Parathyroid adenoma (tissue), 2 donors: Measurements from ENCODE around the gene MYOM3.

ENCODE experiments used
- H2AFZ ChIP-seq: fragments of 300-600 bp; sonication (generic); one replicate; pipeline ENCODE4 v1.7.0; 2017; ENCODE audit warnings: antibody characterized with exemption, mild to moderate bottlenecking
- H3K27ac ChIP-seq: fragments of 300-600 bp; sonication (generic); one replicate; pipeline ENCODE4 v1.7.0; 2017
- H3K27me3 ChIP-seq: fragments of 300-600 bp; sonication (generic); one replicate; pipeline ENCODE4 v1.7.0; 2017; ENCODE audit warnings: low read length; ENCODE audit not compliant: control insufficient read depth, insufficient read depth
- H3K36me3 ChIP-seq: fragments of 300-600 bp; sonication (generic); one replicate; pipeline ENCODE4 v1.7.0; 2017; ENCODE audit warnings: low read length; ENCODE audit not compliant: control insufficient read depth, insufficient read depth
- H3K4me1 ChIP-seq: fragments of 300-600 bp; sonication (generic); one replicate; pipeline ENCODE4 v1.7.0; 2017; ENCODE audit warnings: control low read depth
- H3K4me2 ChIP-seq: fragments of 300-600 bp; sonication (generic); one replicate; pipeline ENCODE4 v1.7.0; 2017; ENCODE audit warnings: low read length
- H3K4me3 ChIP-seq: fragments of 300-600 bp; sonication (generic); one replicate; pipeline ENCODE4 v1.7.0; 2017; ENCODE audit warnings: low read depth, low read length
- H3K79me2 ChIP-seq: fragments of 300-600 bp; sonication (generic); one replicate; pipeline ENCODE4 v1.7.0; 2017; ENCODE audit warnings: control low read depth
- H3K9ac ChIP-seq: fragments of 300-600 bp; sonication (generic); one replicate; pipeline ENCODE4 v1.7.0; 2017; ENCODE audit warnings: mild to moderate bottlenecking
- H3K9me3 ChIP-seq: fragments of 300-600 bp; sonication (generic); one replicate; pipeline ENCODE4 v1.7.0; 2017; ENCODE audit warnings: low read length; ENCODE audit not compliant: control insufficient read depth
- CTCF ChIP-seq: fragments of 300-600 bp; sonication (generic); IDR thresholded peaks from one replicate; pipeline ENCODE4 v1.7.0; 2017; ENCODE audit warnings: antibody characterized with exemption, mild to moderate bottlenecking
- donor health status: primary hyperparathyroidism.

Gene MYOM3

GRCh38 chr1:24113641-24114033 is 1.7 kb upstream of the MYOM3 start:
- TF ChIP-seq CTCF = no peak
- Histone ChIP-seq H3K4me2 (no peak overlapping the region), H3K79me2 (no peaks in the 10 kb centered on the region), H3K9ac (no peak overlapping the region), H2AFZ (no peak overlapping the region), H3K9me3 (no peaks in the 10 kb centered on the region), H3K36me3 (no peaks in the 10 kb centered on the region), H3K4me3 (no peak overlapping the region), H3K27me3 (no peaks in the 10 kb centered on the region), H3K4me1 (no peaks in the 10 kb centered on the region), H3K27ac (no peak overlapping the region)

- no peaks in the 10 kb centered on the region for H3K27me3 ChIP-seq
- peak overlapping the region; percentile 32 for H3K27ac ChIP-seq
- H3K79me2 ChIP-seq = no peaks in the 10 kb centered on the region
- TF ChIP-seq CTCF = no peak
- H2AFZ ChIP-seq = no peak overlapping the region
- H3K4me1 ChIP-seq = no peaks in the 10 kb centered on the region
- no peaks in the 10 kb centered on the region for H3K9me3 ChIP-seq
- H3K4me2 ChIP-seq = no peak overlapping the region
- no peak overlapping the region for H3K4me3 ChIP-seq
- H3K9ac ChIP-seq = no peak overlapping the region
- no peaks in the 10 kb centered on the region for H3K36me3 ChIP-seq
These were observed 506 bp downstream of the MYOM3 start for GRCh38 chr1:24111262-24111995.

- no peak overlapping the region for H3K9ac ChIP-seq
- H3K27me3 ChIP-seq = no peaks in the 10 kb centered on the region
- no peaks in the 10 kb centered on the region for H3K36me3 ChIP-seq
- no peaks in the 10 kb centered on the region for H3K9me3 ChIP-seq
- H3K4me1 ChIP-seq = no peaks in the 10 kb centered on the region
- peak overlapping the region; percentile 32 for H3K27ac ChIP-seq
- H3K4me3 ChIP-seq = no peak overlapping the region
- no peaks in the 10 kb centered on the region for H3K79me2 ChIP-seq
- no peak overlapping the region for H2AFZ ChIP-seq
- no peak for TF ChIP-seq CTCF
- H3K4me2 ChIP-seq = no peak overlapping the region
These were observed 1.2 kb downstream of the MYOM3 start for GRCh38 chr1:24110642-24111261.

GRCh38 chr1:24109686-24110475 is 2.1 kb downstream of the MYOM3 start:
- no peaks in the 10 kb centered on the region for H3K27me3 ChIP-seq
- no peak for TF ChIP-seq CTCF
- no peak overlapping the region for H3K4me3 ChIP-seq

More at GRCh38 chr1:24109686-24110475, 2.1 kb downstream of the MYOM3 start:
- Histone ChIP-seq H3K4me2 (no peak overlapping the region), H3K4me1 (no peaks in the 10 kb centered on the region), H2AFZ (no peak overlapping the region), H3K9me3 (no peaks in the 10 kb centered on the region), H3K79me2 (no peaks in the 10 kb centered on the region), H3K9ac (no peak overlapping the region), H3K36me3 (no peaks in the 10 kb centered on the region), H3K27ac (no peak overlapping the region)
